GM19372 (cell line): ENCODE results near the gene ST3GAL5.

Experiments used
- ATAC-seq: cut with Tn5 transposase; IDR thresholded peaks from one replicate; pipeline ENCODE4 v1.9.1; 2021; ENCODE audit warnings: mild to moderate bottlenecking, low read depth, moderate library complexity; ENCODE audit not compliant: unreplicated experiment

Gene ST3GAL5

DNA sequence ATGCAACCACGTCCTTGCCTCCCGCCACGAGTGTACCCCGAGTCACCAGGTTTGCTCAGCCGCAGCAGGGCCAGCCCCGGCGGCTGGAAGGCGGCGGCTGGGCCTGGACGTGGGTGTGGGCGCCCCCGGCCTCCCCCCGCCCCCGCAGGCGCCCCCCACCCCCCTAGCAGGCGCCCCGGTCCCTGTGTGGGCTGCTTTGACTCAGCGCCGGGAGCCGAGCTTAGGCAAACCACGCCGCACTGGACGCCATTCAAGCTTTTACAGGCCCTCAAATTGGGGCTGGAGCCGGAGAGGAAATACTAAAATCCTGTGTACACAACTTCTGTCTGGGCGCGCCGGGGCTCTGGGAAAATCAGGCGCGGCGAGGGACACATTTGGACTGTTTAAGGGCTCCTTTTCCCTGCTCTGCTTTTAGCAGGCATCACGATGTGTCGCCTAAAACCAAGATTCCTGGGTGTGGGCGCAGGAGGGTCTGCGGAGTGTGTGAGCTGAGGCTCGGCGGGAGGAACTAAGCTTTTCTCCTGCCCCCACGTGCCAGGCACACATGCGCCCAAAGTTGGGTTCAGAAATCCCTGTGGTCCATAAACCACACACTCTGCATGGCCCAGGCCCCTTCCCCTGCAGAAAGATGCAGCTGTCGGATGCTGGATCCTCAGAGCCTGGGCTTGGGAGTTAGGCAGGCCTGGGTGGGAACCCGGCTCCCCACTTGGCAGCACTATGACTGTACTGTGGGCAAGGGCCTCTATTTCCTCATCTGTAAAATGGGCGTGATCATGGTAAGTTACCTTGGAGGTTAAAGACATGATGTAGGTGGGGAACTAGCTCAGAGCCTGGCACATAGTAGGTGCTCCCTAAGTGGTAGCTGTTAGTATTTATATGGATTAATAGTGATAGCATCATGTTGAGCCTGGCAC lies 77.4 kb downstream of the ST3GAL5 start:
- no peak for ATAC-seq

DNA sequence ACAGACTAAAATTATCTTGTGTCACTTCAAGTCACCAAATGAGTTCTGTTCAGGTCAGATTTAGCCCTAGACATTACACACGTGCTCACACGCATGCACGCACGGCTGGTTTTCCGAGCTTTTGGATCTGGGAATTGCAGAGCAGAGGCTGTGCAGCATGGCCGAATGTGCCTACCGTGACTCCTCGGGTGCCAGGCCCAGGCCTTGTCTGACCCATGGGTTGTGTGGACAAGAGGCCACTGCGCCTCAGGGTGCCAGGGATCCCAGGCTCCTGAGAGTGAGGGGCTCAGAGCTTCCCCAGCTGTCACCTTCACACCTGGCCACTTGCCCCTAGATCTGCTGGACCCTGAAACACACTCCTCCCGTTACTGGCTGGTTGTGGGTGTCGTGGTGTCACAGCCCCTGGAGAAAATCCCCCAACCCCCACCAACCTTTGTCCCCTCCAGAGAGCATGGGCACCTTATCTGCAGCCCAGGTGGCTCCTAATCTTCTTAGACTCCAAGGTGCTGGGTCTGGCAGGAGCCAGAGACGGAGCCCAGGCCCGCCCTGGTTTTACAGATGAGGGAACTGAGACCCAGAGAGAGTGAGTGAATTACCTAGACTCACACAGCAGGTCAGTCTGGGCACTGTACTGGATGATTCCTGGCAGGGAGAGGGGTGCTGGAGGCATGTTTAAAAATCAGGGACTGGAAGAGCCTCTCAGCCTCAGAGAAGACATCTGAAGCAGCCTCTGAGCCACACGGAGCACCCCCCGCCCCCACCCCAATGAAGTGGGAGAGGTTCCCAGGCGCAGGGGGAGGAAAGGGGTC lies 78.2 kb downstream of the ST3GAL5 start:
- ATAC-seq: no peak

DNA sequence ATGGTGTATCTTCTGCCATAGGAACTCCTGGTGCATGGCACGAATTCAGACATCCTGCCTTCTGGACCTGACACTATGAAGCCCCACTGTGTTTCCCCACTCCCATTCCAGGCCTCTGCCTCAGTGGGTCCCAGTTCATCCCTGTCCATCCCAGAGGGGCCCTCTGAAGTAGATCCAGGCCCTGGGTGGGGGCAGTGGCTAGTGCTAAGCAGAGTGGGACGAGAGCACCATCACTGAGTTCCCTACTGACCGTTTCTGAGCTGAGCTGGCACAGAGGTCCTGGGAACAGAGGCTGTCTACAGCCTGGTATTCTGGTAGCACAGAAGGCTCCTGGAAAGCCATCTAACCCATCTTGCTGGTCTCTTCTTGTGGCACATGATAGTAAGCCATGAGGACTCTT lies 81.0 kb downstream of the ST3GAL5 start:
- ATAC-seq: no peak

DNA sequence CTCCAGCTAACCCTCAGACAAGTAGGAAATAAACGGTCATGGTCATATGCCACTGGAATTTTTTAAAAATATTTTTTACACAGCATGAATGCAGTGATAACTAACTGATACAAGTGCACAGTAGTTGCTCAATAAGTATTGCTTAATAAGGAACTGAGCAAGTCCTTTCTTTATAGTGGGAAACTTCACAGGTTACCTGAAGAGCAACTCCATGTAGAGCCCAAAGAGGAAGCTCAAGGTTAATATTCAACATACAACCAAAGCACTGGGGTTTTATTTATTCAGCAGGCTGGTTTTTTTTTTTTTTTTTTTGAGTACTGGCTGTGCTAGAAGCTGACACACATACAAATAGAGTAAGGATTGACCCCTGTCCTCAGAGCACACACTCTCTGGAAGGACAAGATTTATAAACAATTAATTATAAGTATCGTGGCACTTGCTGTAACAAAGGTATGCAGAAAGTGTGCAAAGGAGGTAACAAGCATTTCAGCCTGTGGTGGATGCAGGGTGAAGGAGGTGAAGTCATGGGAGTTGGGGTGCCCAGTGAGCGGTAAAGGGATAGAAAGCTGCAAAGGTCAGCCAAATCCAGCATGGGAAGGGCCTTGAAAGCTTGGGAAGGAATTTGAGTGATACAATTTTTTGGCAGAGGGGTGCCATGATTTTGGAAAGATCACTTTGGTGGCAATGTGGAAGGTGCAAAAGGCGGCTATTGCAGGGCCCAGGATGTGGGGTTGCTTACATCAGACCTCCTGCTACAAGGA lies 82.3 kb downstream of the ST3GAL5 start:
- no peak for ATAC-seq

DNA sequence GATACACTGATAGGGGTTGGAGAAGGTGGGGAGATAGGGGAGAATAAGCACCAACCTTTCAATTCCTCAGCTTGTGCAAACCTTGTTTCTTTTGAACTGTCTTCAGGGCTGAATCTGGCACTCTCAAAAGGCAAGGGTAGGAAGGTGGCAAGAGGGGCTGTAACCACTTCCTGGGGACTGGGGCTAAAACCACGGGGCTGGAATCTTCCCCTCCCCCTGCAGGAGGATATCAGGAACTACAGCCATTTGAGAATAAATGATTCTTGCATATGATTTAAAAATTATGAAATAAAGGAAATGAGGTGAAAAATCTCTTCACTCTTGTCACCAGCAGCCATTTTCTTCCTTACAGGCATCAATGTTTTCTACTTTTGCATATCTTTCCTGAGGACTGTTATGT lies 84.2 kb downstream of the ST3GAL5 start:
- ATAC-seq: no peak

DNA sequence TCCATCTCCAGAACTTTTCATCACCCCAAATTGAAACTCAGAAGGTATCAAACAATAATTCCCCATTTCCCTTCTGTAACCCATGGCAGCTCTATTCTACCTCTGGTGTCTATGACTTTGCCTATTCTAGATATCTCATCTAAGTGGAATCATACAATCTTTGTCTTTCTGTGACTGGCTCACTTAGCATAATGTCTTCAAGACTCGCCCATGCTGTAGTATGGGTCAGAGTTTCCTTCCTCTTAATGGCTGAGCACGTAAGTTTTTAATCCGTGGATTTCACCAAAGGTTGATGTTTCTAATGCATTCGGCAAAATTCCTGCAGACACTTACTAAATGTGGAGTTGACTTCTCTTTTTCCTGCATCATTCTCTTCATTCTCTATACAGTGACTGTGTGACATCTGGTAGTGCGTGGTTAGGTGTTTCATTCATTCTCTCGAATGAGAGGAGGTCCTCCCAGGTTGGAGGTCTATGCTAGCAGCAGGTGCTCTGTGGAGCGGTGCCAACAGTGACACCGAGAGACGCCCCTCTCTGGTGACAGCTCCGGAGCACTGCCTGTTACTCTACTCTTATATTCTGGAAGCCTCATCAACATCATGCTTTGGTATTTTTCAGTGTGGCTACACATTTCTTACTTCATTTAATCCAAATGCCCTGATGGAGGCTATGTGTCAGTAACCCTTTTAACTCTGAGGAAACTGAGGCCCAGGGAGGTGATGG lies 84.9 kb downstream of the ST3GAL5 start:
- ATAC-seq: no peak

DNA sequence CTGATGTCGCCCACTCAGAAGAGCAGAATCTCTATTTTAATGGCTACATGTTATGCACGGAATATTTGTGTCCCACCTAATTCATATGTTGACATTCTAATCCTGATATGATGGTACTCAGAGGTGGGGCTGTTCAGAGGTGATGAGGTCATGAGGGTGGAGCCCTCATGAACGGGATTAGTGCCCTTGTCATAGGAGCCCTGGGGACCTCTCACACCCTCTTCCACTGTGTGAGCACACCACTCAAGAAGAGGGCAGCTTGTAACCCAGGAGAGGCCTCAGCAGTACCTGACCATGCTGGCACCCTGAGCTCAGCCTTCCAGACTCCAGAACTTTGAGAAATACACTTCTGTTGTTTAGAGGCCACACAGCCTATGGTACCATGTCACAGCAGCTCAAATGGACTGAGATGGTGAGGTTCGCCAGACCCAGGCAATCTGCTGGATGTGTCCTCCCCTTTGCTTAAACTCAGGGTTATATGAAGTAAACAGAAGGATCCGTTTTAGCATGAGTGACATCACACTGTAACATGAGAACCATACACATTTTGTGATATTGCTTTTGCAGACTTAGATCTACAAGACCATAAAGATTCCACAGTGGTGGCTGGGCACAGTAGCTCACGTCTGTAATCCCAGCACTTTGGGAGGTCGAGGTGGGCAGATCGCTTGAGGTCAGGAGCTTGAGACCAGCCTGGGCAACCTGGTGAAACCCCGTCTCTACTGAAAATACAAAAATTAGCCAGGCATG lies 86.3 kb downstream of the ST3GAL5 start:
- ATAC-seq: no peak

DNA sequence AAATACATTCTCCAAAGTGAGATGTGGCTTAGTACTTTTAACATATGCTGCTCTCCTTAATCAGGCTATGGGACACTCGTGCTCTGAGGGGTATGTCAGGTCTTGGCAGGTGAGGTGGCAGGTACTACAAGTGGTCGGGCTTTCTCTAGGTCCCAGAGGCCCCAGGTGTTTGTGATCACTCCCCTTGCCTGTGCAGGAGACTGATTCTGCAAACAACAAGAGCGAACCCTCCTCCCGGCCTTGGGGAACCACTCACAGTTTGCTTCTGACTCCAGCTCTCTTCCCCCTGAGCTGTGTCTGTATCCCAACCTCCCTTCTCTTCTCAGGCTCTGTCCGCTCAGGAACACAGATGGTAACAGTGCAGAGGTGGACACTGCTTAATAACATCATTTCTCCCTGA lies 86.9 kb downstream of the ST3GAL5 start:
- ATAC-seq: no peak

DNA sequence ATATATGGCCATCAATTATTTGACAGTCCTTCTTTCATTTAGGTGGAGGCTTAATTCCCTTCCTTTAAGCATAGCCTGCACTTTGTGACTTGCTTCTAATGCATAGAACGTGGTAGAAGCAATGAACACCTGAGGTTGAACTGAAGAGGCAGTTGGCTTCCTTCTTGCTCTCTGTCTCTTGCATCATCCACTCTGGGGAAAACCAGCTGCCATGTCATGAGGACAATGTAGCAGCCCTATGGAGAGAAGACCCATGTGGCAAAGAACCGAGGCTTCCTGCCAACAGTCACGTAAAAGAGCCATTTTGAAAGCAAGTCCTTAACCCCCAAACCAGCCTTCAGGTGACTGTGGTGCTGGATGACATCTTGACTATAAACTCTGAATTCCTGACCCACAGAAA lies 88.2 kb downstream of the ST3GAL5 start:
- ATAC-seq: no peak

DNA sequence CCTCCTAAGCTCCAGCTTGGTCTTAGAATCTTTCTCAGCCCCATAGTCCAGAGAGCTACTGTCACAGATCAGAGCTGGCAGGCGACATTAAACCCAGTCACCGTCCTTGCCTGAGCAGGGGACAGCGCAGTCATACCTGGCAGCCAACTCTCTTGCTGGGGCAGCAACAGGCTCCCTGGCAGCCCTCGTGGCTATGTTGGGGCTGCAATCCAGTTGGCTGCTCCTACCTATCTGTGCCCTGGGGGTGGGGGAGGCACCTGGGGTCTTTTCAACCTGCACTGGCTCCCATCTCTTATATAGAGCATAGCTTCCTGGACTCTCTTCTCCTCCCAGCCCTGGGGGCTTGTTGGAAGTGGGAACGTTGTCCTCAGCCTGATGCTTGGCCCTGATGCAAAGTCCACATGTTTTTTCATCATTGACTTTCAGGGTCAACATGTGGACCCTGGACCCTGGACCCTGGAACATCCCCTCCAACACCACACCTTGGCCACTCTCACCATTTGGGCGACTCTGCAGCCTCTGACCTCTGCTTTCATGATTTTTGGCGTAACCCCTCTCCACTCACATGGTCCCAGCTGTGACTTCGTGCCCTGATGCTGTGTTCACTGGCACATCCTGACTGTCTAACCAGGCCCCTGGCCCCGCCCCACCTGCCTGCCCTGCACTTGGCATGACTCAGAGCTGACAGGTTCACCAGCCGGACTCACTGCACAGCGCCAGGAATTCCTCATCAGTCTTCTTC lies 89.4 kb downstream of the ST3GAL5 start:
- ATAC-seq: no peak

DNA sequence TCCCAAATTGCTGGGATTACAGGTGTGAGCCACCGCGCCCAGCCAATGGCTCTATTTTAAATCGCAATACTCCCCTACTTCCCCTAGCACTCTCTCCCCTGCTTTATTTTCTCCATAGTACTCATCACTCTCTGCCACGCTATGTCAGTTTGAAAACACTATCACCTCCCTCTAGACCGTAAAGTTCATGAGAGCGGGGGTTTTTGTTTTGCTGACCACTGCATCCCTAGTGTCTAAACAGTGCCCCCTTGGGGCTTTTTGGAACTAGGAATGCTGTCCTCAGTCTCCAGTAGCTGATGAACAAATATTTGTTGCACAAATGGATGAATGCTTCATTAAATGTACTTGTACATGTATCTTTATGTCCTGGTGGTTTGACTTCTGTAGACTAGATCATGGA lies 90.9 kb downstream of the ST3GAL5 start:
- ATAC-seq: no peak

DNA sequence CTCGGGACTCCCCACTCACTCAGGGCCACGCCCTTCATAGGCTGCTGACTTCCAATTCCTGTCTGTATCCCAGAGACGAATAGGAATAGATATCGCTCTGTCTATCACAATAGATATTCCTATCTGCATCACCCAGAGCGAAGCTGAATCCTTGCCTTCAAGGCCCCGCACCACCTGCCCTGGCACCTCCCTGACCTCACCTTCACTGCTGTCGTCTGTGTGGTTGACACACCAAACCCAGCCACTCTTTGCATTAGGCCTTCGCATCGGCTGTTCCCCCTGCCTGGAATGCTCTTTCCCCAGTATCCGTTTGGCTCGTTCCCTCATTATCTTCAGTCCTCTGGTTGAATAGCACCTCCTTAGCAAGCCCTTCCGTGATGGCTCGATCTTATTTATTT lies 91.5 kb downstream of the ST3GAL5 start:
- no peak for ATAC-seq

DNA sequence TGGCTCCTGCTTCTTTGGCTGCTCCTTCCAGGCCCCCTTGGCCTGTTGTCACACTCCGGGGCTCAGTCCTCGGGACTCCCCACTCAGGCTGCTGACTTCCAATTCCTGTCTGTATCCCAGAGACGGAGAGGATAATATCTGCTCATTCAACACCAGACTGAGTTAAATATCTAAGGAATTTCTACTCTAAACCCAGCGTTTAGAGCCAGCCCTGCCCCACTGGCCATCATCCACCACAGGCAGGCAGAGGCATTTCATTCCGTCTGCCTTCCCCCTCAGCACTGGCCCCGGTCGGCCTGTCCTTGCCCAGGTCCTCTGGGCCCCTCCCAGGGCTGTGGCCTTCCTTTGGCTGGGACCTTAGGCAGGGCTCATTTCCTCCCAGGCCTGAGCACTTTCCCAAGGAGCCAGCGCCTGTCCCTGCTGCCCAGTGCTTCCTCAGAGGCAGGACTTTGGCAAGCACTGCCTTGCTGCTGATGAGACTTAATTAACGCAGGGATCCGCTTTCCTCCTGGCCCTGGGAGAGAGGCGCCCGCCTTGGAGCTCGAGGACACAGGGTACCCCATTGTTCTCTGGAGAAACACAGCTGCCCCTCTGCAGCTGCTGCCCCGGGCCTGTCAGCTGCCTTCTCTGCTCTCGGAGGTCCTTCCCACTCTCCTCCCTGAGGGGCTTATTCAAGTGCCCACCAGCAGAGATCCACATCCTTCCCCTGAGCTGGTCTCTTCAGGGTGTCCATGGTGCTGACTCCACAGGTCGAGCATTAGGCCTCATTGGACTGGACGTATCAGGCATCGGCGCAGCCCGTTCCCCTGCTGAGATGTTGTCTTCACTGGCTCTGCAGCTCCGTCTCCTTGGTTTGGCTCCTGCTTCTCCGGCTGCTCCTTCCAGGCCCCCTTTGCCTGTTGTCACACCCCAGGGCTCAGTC lies 92.2 kb downstream of the ST3GAL5 start:
- no peak for ATAC-seq

DNA sequence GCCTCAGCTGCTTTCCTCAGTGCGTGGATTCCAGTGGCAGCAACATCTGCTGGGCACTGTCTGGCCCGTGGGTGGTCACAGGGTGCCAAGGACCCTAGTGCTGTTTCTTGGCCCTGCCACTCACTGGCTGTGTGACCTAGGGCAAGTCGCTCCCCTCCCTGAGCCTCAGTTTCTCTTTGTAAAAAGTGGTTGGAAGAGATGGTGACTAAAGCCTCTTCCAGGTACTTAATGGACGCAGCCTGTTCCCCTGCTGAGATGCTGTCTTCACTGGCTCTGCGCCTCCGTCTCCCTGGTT lies 92.8 kb downstream of the ST3GAL5 start:
- ATAC-seq: no peak

DNA sequence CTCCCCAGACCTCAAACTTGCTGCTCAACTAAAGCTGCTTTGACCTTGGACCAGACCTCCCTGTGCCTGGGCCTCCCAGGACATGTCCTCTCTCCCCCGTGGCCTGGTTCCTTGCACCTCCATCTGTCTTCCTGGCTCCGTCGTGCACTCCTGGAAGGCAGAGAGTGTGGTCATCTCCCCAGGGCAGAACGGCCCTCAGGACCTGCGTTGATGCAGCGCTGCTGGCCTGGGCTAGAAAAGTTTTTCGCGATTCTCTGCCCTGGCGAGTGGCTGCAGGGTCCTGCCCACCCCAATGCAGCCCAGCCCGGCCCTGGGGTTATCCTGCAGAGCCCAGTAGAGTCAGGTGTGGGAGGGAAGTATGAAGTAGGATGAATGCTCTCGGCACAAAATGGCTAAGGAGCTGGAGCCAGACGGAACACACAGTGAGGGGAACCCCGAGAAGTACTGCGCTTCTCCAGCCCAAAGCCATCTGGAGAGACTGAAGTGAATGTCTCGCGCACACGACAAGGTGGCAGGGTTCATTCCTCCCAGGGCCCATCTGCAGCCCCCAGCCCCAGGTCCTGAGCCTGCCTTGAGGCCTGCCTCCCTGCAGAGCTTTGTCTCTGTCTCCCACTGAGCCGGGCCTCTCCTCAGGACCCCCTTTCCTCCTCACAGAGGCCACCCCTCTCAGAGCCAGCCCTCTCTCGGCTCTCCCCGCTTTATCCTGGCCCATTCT lies 93.3 kb downstream of the ST3GAL5 start:
- no peak for ATAC-seq

DNA sequence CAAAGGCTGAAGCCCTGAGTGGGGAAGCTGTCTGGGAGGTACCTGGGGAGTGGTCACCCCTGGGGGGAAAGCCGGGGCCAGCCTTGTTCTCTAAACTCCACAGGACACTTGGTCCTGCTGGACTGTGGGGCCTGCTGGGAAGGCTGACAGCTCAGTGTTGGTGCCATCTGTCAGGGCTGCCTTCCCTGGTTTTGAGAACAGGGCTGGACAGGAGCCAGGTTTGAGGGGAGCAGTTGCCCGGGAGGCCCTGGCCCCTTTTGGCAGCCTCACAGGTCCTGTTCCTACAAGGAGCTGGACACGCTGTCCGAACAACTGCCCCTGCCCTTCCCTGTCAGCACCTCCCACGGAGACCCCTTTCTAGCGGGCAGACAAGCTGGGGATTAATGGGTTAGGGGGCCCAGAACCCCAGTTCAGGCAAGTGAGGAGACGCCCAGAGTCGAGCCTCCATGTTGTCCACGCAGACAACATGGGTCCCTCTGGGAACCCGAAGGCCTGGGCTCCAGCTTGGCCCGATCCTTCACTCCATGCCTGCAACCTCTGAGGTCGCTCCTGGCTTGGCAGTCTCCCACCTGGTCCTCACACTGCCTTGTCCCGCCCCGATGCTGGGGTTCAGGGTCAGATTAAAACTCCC lies 94.2 kb downstream of the ST3GAL5 start:
- no peak for ATAC-seq

DNA sequence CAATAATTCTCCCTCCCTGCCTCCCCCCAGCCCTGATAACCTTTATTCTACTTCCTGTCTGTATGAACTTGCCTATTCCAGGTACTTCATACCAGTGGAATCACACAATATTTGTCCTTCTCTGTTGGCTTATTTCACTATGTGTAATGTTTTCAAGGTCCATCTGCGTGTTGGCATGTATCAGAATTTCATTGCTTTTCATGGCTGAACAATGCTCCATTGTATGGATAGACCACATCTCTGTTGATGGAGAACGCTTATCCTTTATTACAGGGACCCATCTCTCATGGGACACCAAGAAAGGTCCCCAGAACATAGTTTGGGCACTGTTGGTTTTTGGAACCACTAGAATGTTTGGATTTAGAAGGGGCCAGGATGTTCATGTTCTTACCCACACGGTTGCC lies 94.8 kb downstream of the ST3GAL5 start:
- ATAC-seq: no peak
